ENCODE data around the gene CNTN5.

Gene CNTN5

GRCh38 chr11:99718291-99718690, 697.5 kb downstream of the CNTN5 start:
- DNase-seq (ENCODE audit: extremely low read depth, low read depth): no peak
- no peak for TF ChIP-seq CTCF (IDR thresholded peaks at IDR 0.05; ENCODE audit: low read depth, low read length)

DNA sequence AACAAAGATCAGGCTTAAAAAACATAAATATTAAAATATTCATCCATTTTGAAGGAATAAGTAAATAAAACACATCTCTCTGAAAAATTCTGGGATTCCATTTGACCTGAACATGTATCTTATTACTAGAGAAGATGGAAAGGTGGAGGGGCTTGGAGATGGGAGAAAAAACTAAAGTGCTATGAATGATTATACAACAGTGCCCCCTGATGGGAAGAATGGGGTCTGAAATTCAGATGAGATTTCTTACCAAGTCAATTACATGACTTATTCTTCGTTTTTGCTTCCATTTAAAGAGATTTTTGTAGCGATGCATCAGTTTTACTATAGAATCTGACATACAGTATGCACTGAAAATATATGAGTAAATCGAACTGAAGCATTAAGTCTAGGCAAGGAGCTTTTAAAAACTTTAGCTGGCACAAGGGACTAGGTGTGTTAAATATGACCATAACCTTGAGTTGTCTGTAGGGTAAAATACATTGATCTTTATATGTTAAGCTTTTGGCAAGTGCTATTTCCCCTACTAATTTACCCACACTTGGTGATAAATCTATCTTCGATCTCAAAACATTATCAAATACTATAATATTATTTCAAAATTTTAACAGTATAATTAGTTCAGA, 718.8 kb downstream of the CNTN5 start:
- no peak for DNase-seq (ENCODE audit: extremely low read depth, low read depth)

GRCh38 chr11:99742501-99742900, 721.8 kb downstream of the CNTN5 start:
- no peak for DNase-seq (ENCODE audit: extremely low read depth, low read depth)
- TF ChIP-seq CTCF (IDR thresholded peaks at IDR 0.05; ENCODE audit: low read depth, low read length): no peak

More for the DNA sequence above, 718.8 kb downstream of the CNTN5 start:
- TF ChIP-seq CTCF (IDR thresholded peaks at IDR 0.05; ENCODE audit: low read depth, low read length): no peak

- no peak for TF ChIP-seq CTCF (IDR thresholded peaks at IDR 0.05; ENCODE audit: low read depth, low read length)
- no peak for DNase-seq (ENCODE audit: extremely low read depth, low read depth)
Observed at GRCh38 chr11:99759787-99760186, 739.0 kb downstream of the CNTN5 start.

DNA sequence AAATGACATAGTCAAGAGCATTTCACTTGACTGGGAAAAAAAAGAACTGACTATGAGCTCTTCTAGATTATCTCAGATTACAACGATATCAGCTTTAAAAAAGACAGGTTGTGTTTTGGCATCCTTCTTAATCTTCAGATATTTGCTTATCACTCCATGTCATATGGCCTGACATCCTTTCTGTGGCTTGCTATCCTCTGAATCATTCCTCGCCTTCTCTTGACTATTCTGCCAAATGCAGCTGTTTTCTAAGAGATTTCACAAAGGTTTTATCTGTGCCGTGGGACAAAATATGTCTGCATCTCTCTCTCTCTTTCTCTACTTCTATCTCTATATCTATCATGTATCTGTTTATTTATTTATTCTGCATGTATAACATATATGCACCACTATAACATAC, 746.1 kb downstream of the CNTN5 start:
- no peak for DNase-seq (ENCODE audit: extremely low read depth, low read depth)
- no peak for TF ChIP-seq CTCF (IDR thresholded peaks at IDR 0.05; ENCODE audit: low read depth, low read length)

- TF ChIP-seq CTCF (IDR thresholded peaks at IDR 0.05; ENCODE audit: low read depth, low read length): no peak
- DNase-seq (ENCODE audit: extremely low read depth, low read depth): no peak
Observed at GRCh38 chr11:99773646-99774045, 752.9 kb downstream of the CNTN5 start.

GRCh38 chr11:99781074-99781473, 760.3 kb downstream of the CNTN5 start:
- no peak for TF ChIP-seq CTCF (IDR thresholded peaks at IDR 0.05; ENCODE audit: low read depth, low read length)
- no peak for DNase-seq (ENCODE audit: extremely low read depth, low read depth)
